DND-41 (cell line): ENCODE results near the gene MYO1D.

Experiments used
- ATAC-seq: fragments of 200-7000 bp; cut with Tn5 transposase; 3 replicates; pipeline ENCODE4 v1.9.1; 2021; ENCODE audit warnings: low read depth; ENCODE audit not compliant: insufficient read depth
- DNase-seq: peaks from one replicate; pipeline ENCODE4 v3.0.0-alpha.2; 2020
- H2AFZ ChIP-seq: 2 replicates; pipeline ENCODE4 v1.6.0; 2012; ENCODE audit warnings: low read depth, low read length
- H3K27ac ChIP-seq: 2 replicates; pipeline ENCODE4 v1.5.1; 2012; ENCODE audit warnings: low read length, inconsistent platforms
- H3K27me3 ChIP-seq: fragments of 200-600 bp; sonication (generic); 2 replicates; pipeline ENCODE4 v1.6.0; 2012; ENCODE audit warnings: low read length, mild to moderate bottlenecking, inconsistent platforms; ENCODE audit not compliant: insufficient read depth, poor library complexity
- H3K36me3 ChIP-seq: 2 replicates; pipeline ENCODE4 v1.5.1; 2012; ENCODE audit warnings: low read length, inconsistent platforms; ENCODE audit not compliant: insufficient read depth
- H3K4me1 ChIP-seq: 2 replicates; pipeline ENCODE4 v1.5.1; 2012; ENCODE audit warnings: mild to moderate bottlenecking, low read length; ENCODE audit not compliant: insufficient read depth
- H3K4me2 ChIP-seq: 2 replicates; pipeline ENCODE4 v1.6.0; 2012; ENCODE audit warnings: mild to moderate bottlenecking, moderate library complexity, low read length, inconsistent platforms; ENCODE audit not compliant: insufficient read depth
- H3K4me3 ChIP-seq, 2 experiments: fragments of 200-600 bp in 1 of 2; shearing (Covaris generic) in 1 of 2; 2 replicates each; pipeline ENCODE4 v1.5.1; 2012 to 2016; ENCODE audit warnings: inconsistent platforms in 2 of 2, low read length in 2 of 2, mild to moderate bottlenecking in 2 of 2, low read depth in 1 of 2, moderate library complexity in 1 of 2
- H3K79me2 ChIP-seq: 2 replicates; pipeline ENCODE4 v1.6.0; 2012; ENCODE audit warnings: low read length, inconsistent platforms; ENCODE audit not compliant: insufficient read depth
- H3K9ac ChIP-seq: 2 replicates; pipeline ENCODE4 v1.6.0; 2012; ENCODE audit warnings: low read depth, mild to moderate bottlenecking, inconsistent platforms, low read length, moderate library complexity
- H3K9me3 ChIP-seq: 2 replicates; pipeline ENCODE4 v1.5.1; 2012; ENCODE audit warnings: low read length, moderate library complexity, mild to moderate bottlenecking, inconsistent platforms; ENCODE audit not compliant: insufficient read depth, severe bottlenecking
- H4K20me1 ChIP-seq: 2 replicates; pipeline ENCODE4 v1.6.0; 2012; ENCODE audit warnings: low read length; ENCODE audit not compliant: insufficient read depth
- CTCF ChIP-seq: IDR thresholded peaks from 2 replicates; pipeline ENCODE4 v1.5.1; 2012; ENCODE audit warnings: borderline replicate concordance, low read length, moderate library complexity, mild to moderate bottlenecking; ENCODE audit not compliant: poor library complexity, severe bottlenecking; ENCODE audit errors: extremely low read depth
- EZH2 ChIP-seq: IDR thresholded peaks from 3 replicates; pipeline ENCODE4 v1.6.1; 2012; ENCODE audit warnings: borderline replicate concordance, low read depth, mild to moderate bottlenecking, moderate library complexity, low read length, inconsistent platforms; ENCODE audit not compliant: severe bottlenecking

The MYO1D gene

GRCh38 chr17:32882734-32883133 lies 5.8 kb upstream of the MYO1D start:
- ATAC-seq = no peak

GRCh38 chr17:32882029-32882428 lies 5.1 kb upstream of the MYO1D start:
- Histone ChIP-seq H3K9me3 (no peaks in the 10 kb centered on the region), H3K79me2 (no peaks in the 10 kb centered on the region), H3K4me1 (no peaks in the 10 kb centered on the region), H3K27ac (no peak overlapping the region), H4K20me1 (no peaks in the 10 kb centered on the region), H3K36me3 (no peaks in the 10 kb centered on the region), H3K9ac (no peak overlapping the region), H2AFZ (no peak overlapping the region), H3K4me2 (no peak overlapping the region), H3K27me3 (peaks cover 15% of the 10 kb centered on the region), H3K4me3 (no peak overlapping the region)
- ATAC-seq (no peak), DNase-seq (no peak)
- TF ChIP-seq CTCF (no peak), EZH2 (no peak)

More at GRCh38 chr17:32882734-32883133, 5.8 kb upstream of the MYO1D start:
- no peak overlapping the region for H2AFZ ChIP-seq
- H3K79me2 ChIP-seq = no peaks in the 10 kb centered on the region
- DNase-seq = no peak
- H3K27ac ChIP-seq = no peak overlapping the region
- H3K4me1 ChIP-seq = no peaks in the 10 kb centered on the region
- H3K4me2 ChIP-seq = no peak overlapping the region
- no peak overlapping the region for H3K4me3 ChIP-seq
- no peaks in the 10 kb centered on the region for H3K36me3 ChIP-seq
- H3K9ac ChIP-seq = no peak overlapping the region
- peaks cover 15% of the 10 kb centered on the region for H3K27me3 ChIP-seq
- H4K20me1 ChIP-seq = no peaks in the 10 kb centered on the region
- no peak for TF ChIP-seq CTCF
- no peak for TF ChIP-seq EZH2
- H3K9me3 ChIP-seq = no peaks in the 10 kb centered on the region

- ATAC-seq = no peak
- H3K36me3 ChIP-seq = no peaks in the 10 kb centered on the region
- H3K9ac ChIP-seq = no peak overlapping the region
- no peak overlapping the region; the same call in 1 of the 2 replicates for H2AFZ ChIP-seq
- no peak for DNase-seq
- H3K27me3 ChIP-seq = peaks cover 15% of the 10 kb centered on the region
- H4K20me1 ChIP-seq = no peaks in the 10 kb centered on the region
- H3K79me2 ChIP-seq = no peaks in the 10 kb centered on the region
- H3K9me3 ChIP-seq = no peaks in the 10 kb centered on the region
- H3K4me3 ChIP-seq = no peak overlapping the region
- H3K4me1 ChIP-seq = no peaks in the 10 kb centered on the region
- no peak for TF ChIP-seq EZH2
- no peak for TF ChIP-seq CTCF
- H3K27ac ChIP-seq = no peak overlapping the region
- no peak overlapping the region for H3K4me2 ChIP-seq
These were observed 3.9 kb upstream of the MYO1D start for GRCh38 chr17:32880671-32881453.

GRCh38 chr17:32879134-32879533 lies 2.2 kb upstream of the MYO1D start:
- no peak overlapping the region for H2AFZ ChIP-seq

More at GRCh38 chr17:32879134-32879533, 2.2 kb upstream of the MYO1D start:
- Histone ChIP-seq H3K9ac (no peak overlapping the region), H3K9me3 (no peaks in the 10 kb centered on the region), H3K4me2 (no peak overlapping the region), H3K27ac (no peak overlapping the region), H3K27me3 (peaks cover 15% of the 10 kb centered on the region), H3K4me1 (no peaks in the 10 kb centered on the region), H4K20me1 (no peaks in the 10 kb centered on the region), H3K36me3 (no peaks in the 10 kb centered on the region), H3K79me2 (no peaks in the 10 kb centered on the region), H3K4me3 (no peak overlapping the region)
- TF ChIP-seq EZH2 (no peak), CTCF (no peak)
- DNase-seq (no peak), ATAC-seq (no peak)
